RWPE1 (cell line): ENCODE results near the gene INPP4B.

ENCODE experiments used
- CTCF ChIA-PET: fragments of 350-600 bp; sonication (Branson Sonifier 250); formaldehyde crosslinking; extraction: SDS; loops from one replicate; lab custom pipeline; 2021; lab: Yijun Ruan, JAX
- POLR2A ChIA-PET: fragments of 400-600 bp; formaldehyde crosslinking; extraction: SDS; loops from one replicate; lab custom pipeline; 2020; ENCODE audit warnings: antibody characterized with exemption; ENCODE audit not compliant: low non-redundant PET; lab: Yijun Ruan, JAX
- DNase-seq: peaks from one replicate; pipeline ENCODE4 v3.0.0; 2012; ENCODE audit warnings: low spot score
- H3K27ac ChIP-seq: fragments of 450-650 bp; 2 replicates; pipeline ENCODE4 v1.5.1; 2017
- TF ChIP-seq, protein P1 (sequence below): fragments of 450-650 bp; conservative IDR thresholded peaks from 2 replicates; pipeline ENCODE4 v1.5.1; 2017; ENCODE audit warnings: low read depth, mild to moderate bottlenecking

INPP4B gene

DNA sequence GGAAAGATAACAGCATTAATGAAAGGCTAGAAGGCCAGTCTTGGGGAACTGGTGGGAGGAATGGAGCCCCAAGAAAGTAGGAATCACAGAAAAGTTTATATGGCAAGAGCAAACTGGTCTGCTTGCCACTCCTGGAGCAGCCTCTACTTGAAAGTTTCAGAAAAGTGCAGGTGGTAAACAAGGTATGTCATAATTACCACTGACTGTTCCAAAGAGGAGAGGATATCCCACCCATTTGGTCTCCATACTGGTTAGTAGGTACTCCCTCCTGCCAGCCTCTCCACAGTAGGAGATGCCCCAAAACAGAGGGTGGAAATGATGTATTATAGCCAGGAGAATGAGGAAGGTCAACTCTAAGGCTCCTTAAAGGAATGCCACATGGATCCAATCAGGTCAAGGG, 145.1 kb downstream of the INPP4B start:
- ChIA-PET CTCF (no interaction called here), POLR2A (no interaction called here)
- no peak overlapping the region for H3K27ac ChIP-seq
- TF ChIP-seq, protein P1, sequence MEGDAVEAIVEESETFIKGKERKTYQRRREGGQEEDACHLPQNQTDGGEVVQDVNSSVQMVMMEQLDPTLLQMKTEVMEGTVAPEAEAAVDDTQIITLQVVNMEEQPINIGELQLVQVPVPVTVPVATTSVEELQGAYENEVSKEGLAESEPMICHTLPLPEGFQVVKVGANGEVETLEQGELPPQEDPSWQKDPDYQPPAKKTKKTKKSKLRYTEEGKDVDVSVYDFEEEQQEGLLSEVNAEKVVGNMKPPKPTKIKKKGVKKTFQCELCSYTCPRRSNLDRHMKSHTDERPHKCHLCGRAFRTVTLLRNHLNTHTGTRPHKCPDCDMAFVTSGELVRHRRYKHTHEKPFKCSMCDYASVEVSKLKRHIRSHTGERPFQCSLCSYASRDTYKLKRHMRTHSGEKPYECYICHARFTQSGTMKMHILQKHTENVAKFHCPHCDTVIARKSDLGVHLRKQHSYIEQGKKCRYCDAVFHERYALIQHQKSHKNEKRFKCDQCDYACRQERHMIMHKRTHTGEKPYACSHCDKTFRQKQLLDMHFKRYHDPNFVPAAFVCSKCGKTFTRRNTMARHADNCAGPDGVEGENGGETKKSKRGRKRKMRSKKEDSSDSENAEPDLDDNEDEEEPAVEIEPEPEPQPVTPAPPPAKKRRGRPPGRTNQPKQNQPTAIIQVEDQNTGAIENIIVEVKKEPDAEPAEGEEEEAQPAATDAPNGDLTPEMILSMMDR = no peak
- DNase-seq = no peak

DNA sequence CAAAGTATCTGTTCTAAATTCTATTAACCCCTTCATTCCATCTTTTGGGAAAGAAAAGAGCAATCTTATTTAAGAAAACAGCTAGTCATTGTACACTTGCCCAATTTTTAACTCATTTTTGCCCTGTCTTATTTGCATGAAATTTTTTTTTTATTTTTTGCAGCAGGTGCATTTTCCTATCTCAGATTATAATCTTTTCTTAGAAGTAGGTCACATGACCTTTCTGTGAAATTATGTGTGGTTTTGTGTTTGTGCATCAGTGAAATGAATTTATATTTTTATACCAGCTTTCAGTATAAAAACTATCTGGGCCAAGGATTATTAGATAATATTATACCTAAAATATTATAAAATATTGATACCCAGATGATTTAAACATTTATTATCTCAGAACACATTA, 145.6 kb downstream of the INPP4B start:
- H3K27ac ChIP-seq = no peak overlapping the region
- TF ChIP-seq, protein P1 = no peak
- ChIA-PET CTCF (no interaction called here), POLR2A (no interaction called here)
- DNase-seq = no peak

DNA sequence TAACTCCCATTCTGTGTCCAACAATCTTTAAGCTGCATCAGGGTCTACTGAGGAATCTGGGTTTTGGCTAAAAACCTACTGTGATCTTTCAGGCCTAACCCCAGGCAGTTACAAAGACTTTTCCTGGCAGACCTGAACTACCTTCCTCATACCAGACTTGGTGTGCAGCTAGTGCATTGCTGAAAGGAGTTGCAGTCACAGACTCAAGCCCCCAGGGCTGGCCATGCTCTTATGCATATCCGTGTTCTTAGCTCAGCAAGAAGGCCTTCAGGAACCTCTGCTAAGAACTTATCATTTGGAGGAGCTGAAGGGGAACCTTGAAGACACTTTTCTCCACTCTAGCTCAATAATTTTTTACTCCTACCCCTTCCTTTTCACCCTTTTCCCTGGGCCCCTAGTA, 147.5 kb downstream of the INPP4B start:
- ChIA-PET POLR2A (no interaction called here), CTCF (interaction anchor here (0.5 to 0.6 kb wide), 2 partner anchors 21 to 149 kb away, joined by 3 read pairs; no protein-coding TSS in a partner anchor)
- H3K27ac ChIP-seq = no peak overlapping the region
- no peak for DNase-seq
- TF ChIP-seq, protein P1 = no peak

DNA sequence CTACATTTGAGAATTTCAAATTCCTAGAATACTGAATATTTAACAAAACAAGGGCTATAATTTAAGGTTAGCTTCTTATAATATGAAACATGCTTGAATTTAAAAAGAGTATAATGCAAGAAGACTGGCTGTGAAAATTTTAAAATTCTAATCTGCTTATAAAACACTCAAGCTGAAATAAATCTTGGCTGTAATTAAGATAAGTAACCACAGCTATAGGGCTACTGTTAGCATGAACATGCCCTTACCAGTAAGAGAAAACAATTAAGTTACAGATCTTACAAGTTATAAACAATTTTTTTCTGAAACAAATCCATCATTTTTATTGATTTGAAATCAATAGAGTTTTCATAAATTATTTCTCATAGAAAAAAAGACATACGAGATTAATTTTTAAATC, 148.2 kb downstream of the INPP4B start:
- DNase-seq = no peak
- CTCF ChIA-PET = interaction anchor here (0.5 kb wide), 1 partner anchor 22 kb away, joined by 3 read pairs; no protein-coding TSS in a partner anchor
- no peak overlapping the region for H3K27ac ChIP-seq
- POLR2A ChIA-PET = no interaction called here
- TF ChIP-seq, protein P1 = no peak

DNA sequence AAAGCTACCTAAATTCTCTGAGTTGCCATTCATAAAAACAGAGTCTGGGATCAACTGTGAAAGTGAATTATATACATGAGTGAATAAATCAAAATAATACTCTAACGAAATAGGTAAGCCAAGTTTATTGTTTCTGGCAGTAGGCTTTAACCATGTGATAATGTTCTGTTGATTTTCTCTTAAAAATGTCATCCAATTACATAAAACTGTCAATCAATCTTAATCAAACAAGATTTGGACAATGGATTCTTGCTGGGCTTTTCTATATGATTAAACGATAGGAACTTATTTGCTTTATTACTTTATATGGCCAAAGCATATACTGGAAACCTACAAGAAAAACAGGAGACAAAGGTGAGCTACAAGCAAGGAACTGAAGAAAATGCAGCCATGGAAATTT, 148.8 kb downstream of the INPP4B start:
- TF ChIP-seq, protein P1 = no peak
- DNase-seq = no peak
- CTCF ChIA-PET = no interaction called here
- no peak overlapping the region for H3K27ac ChIP-seq
- POLR2A ChIA-PET = no interaction called here

DNA sequence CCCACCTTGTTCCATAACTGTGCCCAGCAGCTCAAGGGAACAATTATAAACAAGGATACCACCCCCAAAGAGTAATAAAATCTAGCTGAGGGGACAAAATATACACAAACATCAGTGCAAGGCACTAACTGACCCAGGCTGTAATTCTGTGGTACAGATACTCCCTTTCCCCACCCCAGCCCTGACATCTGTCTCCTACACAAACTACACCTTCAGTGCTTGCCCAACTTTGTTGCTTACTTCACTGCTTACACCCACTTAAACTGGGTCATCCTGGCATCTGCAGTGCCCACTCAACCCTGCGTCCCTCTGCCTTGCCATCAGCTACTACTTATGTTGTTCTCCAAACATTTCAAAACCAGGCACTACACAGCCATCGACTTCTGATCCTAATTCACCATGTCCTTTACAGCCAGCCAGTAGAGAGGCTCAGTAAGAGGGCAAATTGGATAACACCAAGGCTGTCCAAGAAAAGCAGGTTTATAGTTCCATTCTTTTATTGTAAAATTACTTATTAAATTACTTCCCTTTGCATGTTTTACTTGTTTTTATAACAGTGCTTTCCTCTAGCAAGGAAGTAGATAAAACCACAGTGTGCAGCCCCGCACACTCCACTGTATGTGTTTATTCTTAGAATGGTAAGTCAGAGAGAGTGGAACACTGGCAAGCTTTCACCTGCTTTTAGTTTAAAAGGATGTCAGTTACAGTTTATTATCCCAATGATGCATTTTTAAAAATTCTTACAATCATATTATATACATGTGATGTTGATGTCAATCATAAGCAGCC, 149.6 kb downstream of the INPP4B start:
- ChIA-PET POLR2A (no interaction called here), CTCF (interaction anchor here (0.5 to 0.6 kb wide), 2 partner anchors 16 to 1241 kb away, joined by 3 to 6 read pairs; no protein-coding TSS in a partner anchor)
- no peak for DNase-seq
- TF ChIP-seq, protein P1 = no peak
- no peak overlapping the region for H3K27ac ChIP-seq
